H1 (cell line): ENCODE data around the gene TTC22.

Experiments
- ASH2L ChIP-seq: fragments of 200-600, 300-600 bp; sonication (generic); IDR thresholded peaks from one replicate; pipeline ENCODE4 v1.7.1; 2017; ENCODE audit warnings: low read length
- CTCF ChIP-seq, 3 experiments: IDR thresholded peaks; 1 replicate in 2 of 3; 2 replicates in 1 of 3; pipeline versions ENCODE4 v1.5.1 to v1.6.1; 2011; ENCODE audit warnings: low read length in 3 of 3, mild to moderate bottlenecking in 3 of 3, inconsistent platforms in 2 of 3, low read depth in 1 of 3, moderate library complexity in 1 of 3; ENCODE audit not compliant: insufficient read depth in 1 of 3; ENCODE audit errors: control extremely low read depth in 1 of 3
- EP300 ChIP-seq, 2 experiments: IDR thresholded peaks; 1 replicate in 1 of 2; 2 replicates in 1 of 2; pipeline ENCODE4 v1.6.1; 2011 to 2012; ENCODE audit warnings: low read depth in 2 of 2, low read length in 2 of 2, mild to moderate bottlenecking in 2 of 2, borderline replicate concordance in 1 of 2, inconsistent platforms in 1 of 2, moderate library complexity in 1 of 2
- EZH2 ChIP-seq: fragments of 200-600 bp; sonication (generic); IDR thresholded peaks from 2 replicates; pipeline ENCODE4 v1.7.1; 2012; ENCODE audit warnings: low read depth, mild to moderate bottlenecking, moderate library complexity, low read length, inconsistent platforms; ENCODE audit not compliant: severe bottlenecking
- GABPA ChIP-seq: IDR thresholded peaks from 2 replicates; pipeline ENCODE4 v1.6.1; 2011; ENCODE audit warnings: mild to moderate bottlenecking, low read length, moderate library complexity, borderline replicate concordance; ENCODE audit not compliant: insufficient read depth
- NRF1 ChIP-seq: IDR thresholded peaks from 2 replicates; pipeline ENCODE4 v1.6.1; 2011; ENCODE audit warnings: mild to moderate bottlenecking, low read depth, low read length, improper control_type of control experiment
- POLR2A ChIP-seq, 2 experiments: IDR thresholded peaks; 1 replicate in 1 of 2; 2 replicates in 1 of 2; pipeline ENCODE4 v1.6.1; 2011; ENCODE audit warnings: low read depth in 2 of 2, low read length in 2 of 2, mild to moderate bottlenecking in 2 of 2; ENCODE audit errors: control extremely low read depth in 1 of 2
- POLR2AphosphoS5 ChIP-seq: IDR thresholded peaks from 2 replicates; pipeline ENCODE4 v1.6.1; 2011; ENCODE audit warnings: low read depth, low read length
- POU5F1 ChIP-seq: IDR thresholded peaks from 2 replicates; pipeline ENCODE4 v1.6.1; 2011; ENCODE audit warnings: low read depth, mild to moderate bottlenecking, low read length, moderate library complexity
- SIN3A ChIP-seq, 2 experiments: IDR thresholded peaks in 1 of 2; conservative IDR thresholded peaks in 1 of 2; 2 replicates each; pipeline ENCODE4 v1.6.1; 2011 to 2012; ENCODE audit warnings: low read length in 2 of 2, improper control_type of control experiment in 1 of 2, low read depth in 1 of 2, mild to moderate bottlenecking in 1 of 2
- SIRT6 ChIP-seq: IDR thresholded peaks from one replicate; pipeline ENCODE4 v1.7.1; 2012; ENCODE audit warnings: low read length, inconsistent platforms
- SUZ12 ChIP-seq: fragments of 200-600 bp; sonication (generic); IDR thresholded peaks from 2 replicates; pipeline ENCODE4 v1.6.1; 2012; ENCODE audit warnings: mild to moderate bottlenecking, inconsistent platforms, low read length, moderate library complexity, mixed read lengths

DNA sequence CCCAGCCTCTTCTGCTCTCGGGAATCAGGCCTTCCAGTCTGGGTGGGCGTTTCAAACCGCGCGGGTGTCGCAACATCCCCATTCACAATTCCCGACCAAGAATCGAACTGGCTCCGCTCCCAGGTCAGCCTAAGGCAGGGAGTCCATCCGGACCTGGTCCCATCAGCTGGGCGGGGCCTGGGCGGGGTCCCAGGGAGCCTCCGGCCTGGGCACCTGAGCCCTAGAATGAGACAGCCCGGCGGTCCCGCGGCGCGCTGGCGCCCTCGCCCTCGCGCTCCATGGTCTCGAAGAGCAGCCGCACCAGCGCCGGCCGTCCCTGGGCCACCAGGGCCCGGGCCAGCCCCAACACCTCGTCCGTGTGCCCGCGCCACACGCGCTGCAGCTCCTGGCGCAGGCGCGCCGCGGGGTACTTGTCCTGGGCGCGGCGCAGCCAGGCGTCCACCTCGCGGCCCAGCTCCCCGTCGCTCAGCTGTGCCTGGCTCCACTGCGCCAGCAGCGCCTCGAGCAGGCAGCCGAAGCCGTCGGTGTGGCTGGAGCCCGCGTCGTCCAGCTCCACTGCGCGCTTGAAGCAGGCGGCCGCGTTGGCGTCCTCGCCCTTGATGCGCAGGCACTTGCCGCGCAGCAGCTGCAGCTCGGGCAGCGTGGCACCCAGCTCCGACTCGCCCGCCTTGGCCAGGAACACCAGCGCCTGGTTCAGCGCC, 19.9 kb downstream of the TTC22 start:
- TF ChIP-seq SUZ12: peak; percentile 78
- TF ChIP-seq POU5F1: no peak
- TF ChIP-seq EP300 (IDR thresholded peaks at IDR 0.05; ENCODE audit: borderline replicate concordance in 1 of 2, low read depth in 2 of 2, low read length in 2 of 2): no peak
- no peak for TF ChIP-seq CTCF (IDR thresholded peaks at IDR 0.05; ENCODE audit: control extremely low read depth in 1 of 3, insufficient read depth in 1 of 3, low read depth in 1 of 3, low read length in 3 of 3)
- no peak for TF ChIP-seq EZH2
- peak; percentile 71; the same call in 1 of the 2 replicates for TF ChIP-seq GABPA
- no peak for TF ChIP-seq POLR2A (IDR thresholded peaks at IDR 0.05; ENCODE audit: control extremely low read depth in 1 of 2, low read depth in 2 of 2, low read length in 2 of 2)
- TF ChIP-seq SIN3A (conservative IDR thresholded peaks at IDR 0.05 in 1 of 2, IDR thresholded peaks at IDR 0.05 in 1 of 2; ENCODE audit: low read depth in 1 of 2, low read length in 2 of 2): no peak
- TF ChIP-seq SIRT6: no peak
- no peak for TF ChIP-seq NRF1
- TF ChIP-seq POLR2AphosphoS5: no peak
- TF ChIP-seq ASH2L: no peak
